K562 (cell line): ENCODE measurements around the gene POU2F1. TPM values are rescaled to one million over a fixed set of nuclear protein-coding genes. Genes with fewer than 3 reads are reported as not detected.

Experiments
- ELF2 ChIP-seq: fragments of 250-450 bp; sonication (Bioruptor Pico); IDR thresholded peaks from 2 replicates; pipeline ENCODE4 v1.5.0; 2021; ENCODE audit warnings: mild to moderate bottlenecking
- EZH2 ChIP-seq: IDR thresholded peaks from 2 replicates; pipeline ENCODE4 v1.6.1; 2012; ENCODE audit warnings: low read depth, mild to moderate bottlenecking, inconsistent platforms, low read length, borderline replicate concordance
- IFI16 ChIP-seq: fragments of 250-450 bp; sonication (Bioruptor Pico); IDR thresholded peaks from 2 replicates; pipeline ENCODE4 v2.1.2; 2022; ENCODE audit warnings: mild to moderate bottlenecking, inconsistent platforms
- ILF3 ChIP-seq: fragments of 450-650 bp; IDR thresholded peaks from 2 replicates; pipeline ENCODE4 v1.6.1; 2018; ENCODE audit warnings: antibody characterized with exemption, mild to moderate bottlenecking, moderate library complexity, borderline replicate concordance
- KAT8 ChIP-seq: fragments of 450-650 bp; IDR thresholded peaks from 2 replicates; pipeline ENCODE4 v1.6.1; 2016; ENCODE audit warnings: low read depth, mild to moderate bottlenecking
- L3MBTL2 ChIP-seq: fragments of 450-650 bp; IDR thresholded peaks from 2 replicates; pipeline ENCODE4 v1.6.1; 2016; ENCODE audit warnings: mild to moderate bottlenecking, moderate library complexity
- NFE2 ChIP-seq: IDR thresholded peaks from 2 replicates; pipeline ENCODE4 v1.6.1; 2014; ENCODE audit warnings: antibody characterized with exemption, low read depth
- PCBP2 ChIP-seq: fragments of 200-400 bp; formaldehyde crosslinking; IDR thresholded peaks from 2 replicates; pipeline ENCODE4 v1.6.1; 2018; ENCODE audit warnings: low read length, low read depth, mild to moderate bottlenecking, moderate library complexity; ENCODE audit not compliant: poor library complexity, severe bottlenecking
- PHF8 ChIP-seq: fragments of 200-600 bp; sonication (generic); IDR thresholded peaks from 2 replicates; pipeline ENCODE4 v1.6.1; 2012; ENCODE audit warnings: mixed run types, mild to moderate bottlenecking, inconsistent platforms, low read length, moderate library complexity, borderline replicate concordance
- RBM15 ChIP-seq: fragments of 200-400 bp; formaldehyde crosslinking; IDR thresholded peaks from 2 replicates; pipeline ENCODE4 v1.6.1; 2018; ENCODE audit warnings: mild to moderate bottlenecking, low read length, moderate library complexity; ENCODE audit not compliant: insufficient read depth
- RFX5 ChIP-seq: IDR thresholded peaks from 2 replicates; pipeline ENCODE4 v1.6.1; 2011; ENCODE audit warnings: low read depth, mild to moderate bottlenecking, improper control_type of control experiment, low read length
- SIRT6 ChIP-seq: IDR thresholded peaks from one replicate; pipeline ENCODE4 v1.6.1; 2012; ENCODE audit warnings: low read depth, mild to moderate bottlenecking, control low read depth, inconsistent platforms, low read length, moderate library complexity
- TAF15 ChIP-seq: fragments of 200-400 bp; formaldehyde crosslinking; IDR thresholded peaks from 2 replicates; pipeline ENCODE4 v1.6.1; 2017; ENCODE audit warnings: mild to moderate bottlenecking, low read depth, low read length, moderate library complexity
- ZKSCAN1 ChIP-seq: fragments of 150-350 bp; IDR thresholded peaks from 2 replicates; pipeline ENCODE4 v1.6.1; 2016; ENCODE audit warnings: low read depth, low read length
- ZNF133 ChIP-seq: fragments of 250-450 bp; sonication (Bioruptor Pico); IDR thresholded peaks from 2 replicates; pipeline ENCODE4 v1.4.0; 2020; ENCODE audit warnings: mild to moderate bottlenecking
- polyA plus RNA-seq, 8 experiments: library from polyadenylated mRNA; depleted of rRNA in 4 of 8; stranded (reverse) in 5 of 8; unstranded in 3 of 8; fragments of >200 nt; fragmentation: Nextera tagmentation in 2 of 8; fragmentation: Illumina TruSeq in 1 of 8; extraction: Ambion mirVana in 2 of 8; extraction: Trizol in 1 of 8; gene quantifications; 2 replicates each; pipeline versions ENCODE4 v1.2.1 to v1.2.3, GENCODE V29; 2011 to 2014; ENCODE audit warnings: inconsistent platforms in 1 of 8, missing spikeins in 1 of 8
- total RNA-seq, 7 experiments: library from RNA; depleted of rRNA in 6 of 7; stranded (reverse); fragments of >200 nt in 6 of 7; fragmentation: Illumina TruSeq in 2 of 7; extraction: Trizol in 2 of 7; gene quantifications; 2 replicates each; pipeline versions ENCODE4 v1.2.1 to v1.2.3, GENCODE V29; 2011 to 2021; ENCODE audit warnings: low replicate concordance in 1 of 7
- TF ChIP-seq, protein P1 (sequence below): sonication (generic); formaldehyde crosslinking; IDR thresholded peaks from 2 replicates; pipeline ENCODE4 v1.8.0; 2023; ENCODE audit warnings: missing genetic modification reagents, mild to moderate bottlenecking, borderline replicate concordance
- TF ChIP-seq, protein P2 (sequence below): fragments of 450-650 bp; formaldehyde crosslinking; IDR thresholded peaks from 2 replicates; pipeline ENCODE4 v1.4.0; 2020; ENCODE audit warnings: mild to moderate bottlenecking, moderate library complexity
- TF ChIP-seq, protein P3 (sequence below): IDR thresholded peaks from 3 replicates; pipeline ENCODE4 v1.6.1; 2011; ENCODE audit warnings: borderline replicate concordance, mild to moderate bottlenecking, moderate library complexity; ENCODE audit not compliant: insufficient read length; ENCODE audit errors: extremely low read depth

The POU2F1 gene
- total and polyA plus RNA-seq, 9 of the 15 experiments (the other 6 are each of a cell fraction or from before 2014, with no cell fraction given) = 2.6 to 22.3 (median 8.8) TPM

DNA sequence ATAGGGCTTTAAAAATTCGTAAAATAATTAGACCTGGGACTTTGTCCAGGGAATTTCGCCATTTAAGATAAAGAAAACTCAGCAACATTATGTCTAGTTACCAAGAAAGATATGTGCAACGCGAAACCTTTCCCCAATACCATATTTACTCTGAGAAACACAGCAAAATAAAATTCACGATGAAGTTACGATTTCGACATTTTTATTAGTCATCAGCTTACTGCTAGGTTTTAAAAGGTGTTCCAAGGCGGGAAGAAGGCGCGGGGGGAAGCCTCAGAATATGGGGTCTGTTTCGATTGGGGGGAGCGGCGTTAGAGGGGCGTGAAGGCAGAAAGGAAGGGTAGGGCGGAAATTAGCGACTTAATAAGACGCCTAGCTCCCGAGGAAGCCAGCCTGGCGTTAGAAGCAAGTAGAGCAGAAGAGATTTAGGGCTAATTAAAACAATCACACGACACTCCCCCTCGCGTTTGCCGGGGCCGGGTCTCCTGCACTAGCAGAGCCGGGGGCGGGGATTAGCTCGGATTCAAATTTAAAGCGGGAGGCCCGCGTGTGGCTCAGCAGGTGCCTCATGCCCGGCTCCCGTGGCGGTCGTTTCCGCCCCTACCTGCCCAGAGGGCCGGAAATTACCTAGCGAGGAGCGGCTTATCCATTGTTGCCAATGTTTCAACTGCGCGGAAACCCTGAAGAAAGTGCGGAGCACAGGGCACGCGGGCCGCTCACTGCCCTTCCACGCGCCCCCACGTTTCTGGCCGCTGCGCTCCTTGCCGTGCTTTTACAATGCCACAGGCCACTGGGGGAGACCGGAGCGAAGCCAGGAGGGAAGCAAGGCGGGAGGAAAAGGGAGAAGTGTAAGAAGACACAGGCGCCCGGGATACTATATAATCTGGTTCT, 795 bp upstream of the POU2F1 start (continued):
- TF ChIP-seq IFI16 (no peak), PHF8 (peak; percentile 86), ZNF133 (CRISPR knock-in tag) (no peak), ELF2 (no peak), ILF3 (no peak), KAT8 (no peak), ZKSCAN1 (no peak; the same call in 1 of the 2 replicates), NFE2 (no peak), PCBP2 (no peak), EZH2 (no peak), RBM15 (no peak), L3MBTL2 (peak; percentile 96), SIRT6 (no peak), RFX5 (no peak), TAF15 (no peak)
- TF ChIP-seq, protein P1, sequence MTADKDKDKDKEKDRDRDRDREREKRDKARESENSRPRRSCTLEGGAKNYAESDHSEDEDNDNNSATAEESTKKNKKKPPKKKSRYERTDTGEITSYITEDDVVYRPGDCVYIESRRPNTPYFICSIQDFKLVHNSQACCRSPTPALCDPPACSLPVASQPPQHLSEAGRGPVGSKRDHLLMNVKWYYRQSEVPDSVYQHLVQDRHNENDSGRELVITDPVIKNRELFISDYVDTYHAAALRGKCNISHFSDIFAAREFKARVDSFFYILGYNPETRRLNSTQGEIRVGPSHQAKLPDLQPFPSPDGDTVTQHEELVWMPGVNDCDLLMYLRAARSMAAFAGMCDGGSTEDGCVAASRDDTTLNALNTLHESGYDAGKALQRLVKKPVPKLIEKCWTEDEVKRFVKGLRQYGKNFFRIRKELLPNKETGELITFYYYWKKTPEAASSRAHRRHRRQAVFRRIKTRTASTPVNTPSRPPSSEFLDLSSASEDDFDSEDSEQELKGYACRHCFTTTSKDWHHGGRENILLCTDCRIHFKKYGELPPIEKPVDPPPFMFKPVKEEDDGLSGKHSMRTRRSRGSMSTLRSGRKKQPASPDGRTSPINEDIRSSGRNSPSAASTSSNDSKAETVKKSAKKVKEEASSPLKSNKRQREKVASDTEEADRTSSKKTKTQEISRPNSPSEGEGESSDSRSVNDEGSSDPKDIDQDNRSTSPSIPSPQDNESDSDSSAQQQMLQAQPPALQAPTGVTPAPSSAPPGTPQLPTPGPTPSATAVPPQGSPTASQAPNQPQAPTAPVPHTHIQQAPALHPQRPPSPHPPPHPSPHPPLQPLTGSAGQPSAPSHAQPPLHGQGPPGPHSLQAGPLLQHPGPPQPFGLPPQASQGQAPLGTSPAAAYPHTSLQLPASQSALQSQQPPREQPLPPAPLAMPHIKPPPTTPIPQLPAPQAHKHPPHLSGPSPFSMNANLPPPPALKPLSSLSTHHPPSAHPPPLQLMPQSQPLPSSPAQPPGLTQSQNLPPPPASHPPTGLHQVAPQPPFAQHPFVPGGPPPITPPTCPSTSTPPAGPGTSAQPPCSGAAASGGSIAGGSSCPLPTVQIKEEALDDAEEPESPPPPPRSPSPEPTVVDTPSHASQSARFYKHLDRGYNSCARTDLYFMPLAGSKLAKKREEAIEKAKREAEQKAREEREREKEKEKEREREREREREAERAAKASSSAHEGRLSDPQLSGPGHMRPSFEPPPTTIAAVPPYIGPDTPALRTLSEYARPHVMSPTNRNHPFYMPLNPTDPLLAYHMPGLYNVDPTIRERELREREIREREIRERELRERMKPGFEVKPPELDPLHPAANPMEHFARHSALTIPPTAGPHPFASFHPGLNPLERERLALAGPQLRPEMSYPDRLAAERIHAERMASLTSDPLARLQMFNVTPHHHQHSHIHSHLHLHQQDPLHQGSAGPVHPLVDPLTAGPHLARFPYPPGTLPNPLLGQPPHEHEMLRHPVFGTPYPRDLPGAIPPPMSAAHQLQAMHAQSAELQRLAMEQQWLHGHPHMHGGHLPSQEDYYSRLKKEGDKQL (CRISPR knock-in tag) = no peak
- TF ChIP-seq, protein P2, sequence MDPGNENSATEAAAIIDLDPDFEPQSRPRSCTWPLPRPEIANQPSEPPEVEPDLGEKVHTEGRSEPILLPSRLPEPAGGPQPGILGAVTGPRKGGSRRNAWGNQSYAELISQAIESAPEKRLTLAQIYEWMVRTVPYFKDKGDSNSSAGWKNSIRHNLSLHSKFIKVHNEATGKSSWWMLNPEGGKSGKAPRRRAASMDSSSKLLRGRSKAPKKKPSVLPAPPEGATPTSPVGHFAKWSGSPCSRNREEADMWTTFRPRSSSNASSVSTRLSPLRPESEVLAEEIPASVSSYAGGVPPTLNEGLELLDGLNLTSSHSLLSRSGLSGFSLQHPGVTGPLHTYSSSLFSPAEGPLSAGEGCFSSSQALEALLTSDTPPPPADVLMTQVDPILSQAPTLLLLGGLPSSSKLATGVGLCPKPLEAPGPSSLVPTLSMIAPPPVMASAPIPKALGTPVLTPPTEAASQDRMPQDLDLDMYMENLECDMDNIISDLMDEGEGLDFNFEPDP (CRISPR knock-in tag) = 0 out of 2 replicates have a peak, but pooled peaks have one; percentile 64
- TF ChIP-seq, protein P3, sequence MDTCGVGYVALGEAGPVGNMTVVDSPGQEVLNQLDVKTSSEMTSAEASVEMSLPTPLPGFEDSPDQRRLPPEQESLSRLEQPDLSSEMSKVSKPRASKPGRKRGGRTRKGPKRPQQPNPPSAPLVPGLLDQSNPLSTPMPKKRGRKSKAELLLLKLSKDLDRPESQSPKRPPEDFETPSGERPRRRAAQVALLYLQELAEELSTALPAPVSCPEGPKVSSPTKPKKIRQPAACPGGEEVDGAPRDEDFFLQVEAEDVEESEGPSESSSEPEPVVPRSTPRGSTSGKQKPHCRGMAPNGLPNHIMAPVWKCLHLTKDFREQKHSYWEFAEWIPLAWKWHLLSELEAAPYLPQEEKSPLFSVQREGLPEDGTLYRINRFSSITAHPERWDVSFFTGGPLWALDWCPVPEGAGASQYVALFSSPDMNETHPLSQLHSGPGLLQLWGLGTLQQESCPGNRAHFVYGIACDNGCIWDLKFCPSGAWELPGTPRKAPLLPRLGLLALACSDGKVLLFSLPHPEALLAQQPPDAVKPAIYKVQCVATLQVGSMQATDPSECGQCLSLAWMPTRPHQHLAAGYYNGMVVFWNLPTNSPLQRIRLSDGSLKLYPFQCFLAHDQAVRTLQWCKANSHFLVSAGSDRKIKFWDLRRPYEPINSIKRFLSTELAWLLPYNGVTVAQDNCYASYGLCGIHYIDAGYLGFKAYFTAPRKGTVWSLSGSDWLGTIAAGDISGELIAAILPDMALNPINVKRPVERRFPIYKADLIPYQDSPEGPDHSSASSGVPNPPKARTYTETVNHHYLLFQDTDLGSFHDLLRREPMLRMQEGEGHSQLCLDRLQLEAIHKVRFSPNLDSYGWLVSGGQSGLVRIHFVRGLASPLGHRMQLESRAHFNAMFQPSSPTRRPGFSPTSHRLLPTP = no peak
